ENCODE data around the gene PCLO.

- TF ChIP-seq CTCF (IDR thresholded peaks at IDR 0.05) (no peak), ESRRA (IDR thresholded peaks at IDR 0.05; ENCODE audit: borderline replicate concordance, low read length) (no peak), CHD2 (IDR thresholded peaks at IDR 0.05; ENCODE audit: low read length, partially characterized antibody) (no peak), MAX (IDR thresholded peaks at IDR 0.05) (no peak), HDAC2 (IDR thresholded peaks at IDR 0.05) (no peak), ZFP36 (IDR thresholded peaks at IDR 0.05; ENCODE audit: borderline replicate concordance, partially characterized antibody) (no peak), MAFK (IDR thresholded peaks at IDR 0.05; ENCODE audit: partially characterized antibody) (no peak), HEYL (CRISPR knock-in tag; IDR thresholded peaks at IDR 0.05) (no peak)
Measured at GRCh38 chr7:82818171-82818570, 344.5 kb downstream of the PCLO start.

All from A549 (cell line).